Prostate gland (tissue), 2 donors: ENCODE results near the gene STEAP1B. TPM values are rescaled to one million over a fixed set of nuclear protein-coding genes. Genes with fewer than 3 reads are reported as not detected.

ENCODE experiments used
- DNase-seq: peaks from one replicate; pipeline ENCODE4 v3.0.0-alpha.2; 2019; ENCODE audit warnings: low spot score
- H3K27ac ChIP-seq, 2 donors: fragments of 200-600 bp; sonication (generic); 2 replicates each; pipeline ENCODE4 v1.5.1; 2017 to 2019
- H3K27me3 ChIP-seq: fragments of 200-600 bp; sonication (generic); replicated peaks from 2 replicates; pipeline ENCODE4 v1.5.1; 2019; ENCODE audit not compliant: insufficient read depth
- H3K36me3 ChIP-seq, 2 donors: fragments of 200-600 bp; sonication (generic); 1 replicate in 1 of 2; 2 replicates in 1 of 2; pipeline versions ENCODE4 v1.5.1 to v1.8.1; 2017 to 2019
- H3K4me1 ChIP-seq: fragments of 200-600 bp; sonication (generic); replicated peaks from 2 replicates; pipeline ENCODE4 v1.5.1; 2019
- H3K4me3 ChIP-seq, 2 donors: fragments of 200-600 bp; sonication (generic); 2 replicates each; pipeline ENCODE4 v1.5.1; 2017 to 2019
- H3K9me3 ChIP-seq: fragments of 200-600 bp; sonication (generic); 2 replicates; pipeline ENCODE4 v1.5.1; 2017
- CTCF ChIP-seq, 4 experiments: fragments of 200-600 bp in 2 of 4; fragments of 450-650 bp in 2 of 4; sonication (generic) in 2 of 4; IDR thresholded peaks; 1 replicate in 3 of 4; 2 replicates in 1 of 4; pipeline ENCODE4 v1.5.1; 2016 to 2019; ENCODE audit warnings: antibody characterized with exemption in 4 of 4, mild to moderate bottlenecking in 2 of 4, moderate library complexity in 2 of 4
- POLR2A ChIP-seq: fragments of 450-650 bp; IDR thresholded peaks from one replicate; pipeline ENCODE4 v1.6.1; 2016; ENCODE audit warnings: antibody characterized with exemption, mild to moderate bottlenecking
- POLR2AphosphoS5 ChIP-seq: sonication (generic); formaldehyde crosslinking; IDR thresholded peaks from one replicate; pipeline ENCODE4 v1.6.1; 2017; ENCODE audit warnings: antibody characterized with exemption
- WGBS: methylation state at CpG from one replicate; pipeline ENCODE4 v1.1.5; 2018; 5-methylcytosine and 5-hydroxymethylcytosine counted together
- intact Hi-C: fragments of 100-400 bp; cut with DNase I; formaldehyde crosslinking; loops from one replicate; pipeline ENCODE4 v1.14.2; 2022
- total RNA-seq, 2 donors: library from RNA; depleted of rRNA; stranded (reverse); fragments of >200 nt; gene quantifications; one replicate each; pipeline ENCODE4 v1.1.0, GENCODE V29; 2016

The STEAP1B gene
- total RNA-seq, 2 donors from 2014 or later: 6.4 TPM; not detected in 1

DNA sequence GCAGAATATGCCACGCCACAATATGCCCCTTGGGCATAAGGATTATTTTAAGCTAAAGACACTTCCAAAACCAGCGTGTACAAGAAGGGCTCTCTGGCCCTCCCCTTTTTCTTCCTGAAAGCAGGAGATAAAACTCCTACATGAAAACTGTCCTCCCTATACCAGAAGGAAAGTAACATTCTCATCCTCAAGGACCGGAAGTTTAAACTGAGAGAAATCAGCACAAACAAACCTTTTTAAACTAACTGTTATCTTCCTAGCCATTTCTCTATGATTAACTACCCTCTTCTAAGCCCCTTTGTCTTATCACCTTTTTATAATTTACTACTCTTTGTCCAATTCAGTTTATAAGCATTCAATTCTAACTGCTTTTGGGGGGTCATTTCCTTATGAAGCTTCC, 126.6 kb downstream of the STEAP1B start:
- Histone ChIP-seq H3K9me3 (no peaks in the 10 kb centered on the region), H3K27ac (no peak overlapping the region), H3K4me3 (no peak overlapping the region), H3K27me3 (no peaks in the 10 kb centered on the region), H3K4me1 (no peaks in the 10 kb centered on the region), H3K36me3 (no peaks in the 10 kb centered on the region)
- no peak for TF ChIP-seq POLR2A
- no peak for TF ChIP-seq POLR2AphosphoS5
- TF ChIP-seq CTCF (IDR thresholded peaks at IDR 0.05): no peak
- intact Hi-C loops: no loop called here
- DNase-seq: no peak
- 38% methylated on average over 3 of the region's 3 CpGs for WGBS

DNA sequence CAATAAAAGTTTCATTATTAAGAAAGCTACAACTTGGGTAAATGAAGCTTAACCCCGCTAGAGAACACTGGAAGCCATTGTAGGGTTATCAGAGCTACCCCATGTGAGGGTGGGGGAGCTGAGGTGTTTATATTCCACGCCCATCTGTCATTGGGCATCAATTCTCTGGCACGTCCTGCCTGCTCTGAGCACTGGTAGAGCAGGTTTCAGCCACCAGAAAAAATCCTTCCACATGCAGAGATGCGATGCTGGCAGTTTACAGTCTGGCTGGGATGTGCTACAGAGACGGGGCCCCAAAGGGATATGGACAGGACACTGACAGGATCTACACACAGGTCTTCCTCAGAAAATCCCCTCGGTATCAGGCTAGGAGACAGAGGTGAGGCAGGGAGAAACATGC, 127.1 kb downstream of the STEAP1B start:
- no peaks in the 10 kb centered on the region for H3K36me3 ChIP-seq
- TF ChIP-seq CTCF (IDR thresholded peaks at IDR 0.05): no peak
- no peak for TF ChIP-seq POLR2AphosphoS5
- no peak for TF ChIP-seq POLR2A
- no peak for DNase-seq
- 47% methylated on average over 6 of the region's 6 CpGs for WGBS
- H3K4me1 ChIP-seq: no peaks in the 10 kb centered on the region
- H3K9me3 ChIP-seq: no peaks in the 10 kb centered on the region
- no peak overlapping the region for H3K4me3 ChIP-seq
- intact Hi-C loops: no loop called here
- H3K27me3 ChIP-seq: no peaks in the 10 kb centered on the region
- no peak overlapping the region for H3K27ac ChIP-seq

DNA sequence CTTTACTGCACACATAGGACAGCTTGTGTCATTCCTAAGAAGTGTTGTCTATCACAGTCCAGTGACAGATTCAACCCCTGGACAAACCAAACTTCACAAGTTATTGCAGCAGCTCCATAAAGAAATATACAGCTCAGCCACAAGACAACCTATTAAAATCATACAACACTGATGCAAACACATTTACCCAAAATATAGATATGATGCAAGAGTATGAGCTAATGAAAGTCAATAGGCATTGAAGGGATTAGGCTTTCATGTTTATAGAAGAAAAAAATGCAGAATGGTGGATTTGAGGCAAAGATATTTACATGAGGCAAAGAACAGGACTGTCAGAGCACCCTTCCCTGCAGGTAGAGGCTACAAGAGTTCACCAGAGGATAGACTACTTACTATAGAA, 128.1 kb downstream of the STEAP1B start:
- H3K4me1 ChIP-seq: no peaks in the 10 kb centered on the region
- no peak overlapping the region for H3K4me3 ChIP-seq
- TF ChIP-seq CTCF (IDR thresholded peaks at IDR 0.05) (no peak), POLR2AphosphoS5 (no peak), POLR2A (no peak)
- no peak for DNase-seq
- H3K36me3 ChIP-seq: no peaks in the 10 kb centered on the region
- H3K27me3 ChIP-seq: no peaks in the 10 kb centered on the region
- H3K9me3 ChIP-seq: no peaks in the 10 kb centered on the region
- intact Hi-C loops: no loop called here
- H3K27ac ChIP-seq: no peak overlapping the region

Other genes starting within 250 kb of the STEAP1B start
- gene RAPGEF5, start 143.0 kb downstream of the STEAP1B start, total RNA-seq: 10 to 100 TPM in 1 of 2 donors, 1 to 10 TPM in 1; 7.4 to 29.8 TPM
- gene IL6, start 227.0 kb upstream of the STEAP1B start, total RNA-seq: not detected